Measurements from ENCODE around the gene PLOD2. TPM values are rescaled to one million over a fixed set of nuclear protein-coding genes. Genes with fewer than 3 reads are reported as not detected.

The PLOD2 gene
- total RNA-seq, 1 experiment from 2014 or later, result 158 TPM

GRCh38 chr3:146125951-146126350 is 35.0 kb downstream of the PLOD2 start:
- BruUV-seq (replicated peaks), result no TSS peak
- TF ChIP-seq SIN3A (IDR thresholded peaks at IDR 0.05; ENCODE audit: borderline replicate concordance, insufficient read depth, low read depth, low read length) (no peak), CTCF (IDR thresholded peaks at IDR 0.05) (no peak), TCF7L2 (IDR thresholded peaks at IDR 0.05; ENCODE audit: low read depth, low read length) (no peak), POLR2AphosphoS5 (IDR thresholded peaks at IDR 0.05; ENCODE audit: low read depth, low read length) (no peak), REST (IDR thresholded peaks at IDR 0.05; ENCODE audit: insufficient read depth in 1 of 2, low read depth in 2 of 2, low read length in 1 of 2) (no peak)
- Histone ChIP-seq H3K27ac (ENCODE audit: low read length) (no peak overlapping the region), H3K27me3 (ENCODE audit: control insufficient read depth, insufficient read depth, low read length) (no peaks in the 10 kb centered on the region), H3K36me3 (ENCODE audit: control insufficient read depth, insufficient read depth, low read length) (no peaks in the 10 kb centered on the region; the same call in 1 of the 2 replicates), H3K9me3 (ENCODE audit: control insufficient read depth, insufficient read depth, low read depth, low read length) (peaks cover 3% of the 10 kb centered on the region; the same call in 1 of the 2 replicates), H3K4me3 (ENCODE audit: low read depth in 2 of 2, low read length in 2 of 2) (no peak overlapping the region), H3K4me1 (ENCODE audit: control insufficient read depth, insufficient read depth, low read length) (no peaks in the 10 kb centered on the region)
- in situ Hi-C loops (cut with HindIII; ENCODE audit: low pct_unique_long_range_greater_than_20kb, low sequenced_read_pairs), result no loop called here
- POLR2A ChIA-PET, result no interaction called here
- no peak for ATAC-seq
- DNase-seq (ENCODE audit: low read depth, low spot score), result peak; percentile 47
- intact Hi-C loops (cut with micrococcal nuclease; ENCODE audit: unreplicated experiment), result no loop called here
- CTCF ChIA-PET, result no interaction called here

GRCh38 chr3:146124126-146124801 is 36.7 kb downstream of the PLOD2 start:
- in situ Hi-C loops (cut with HindIII; ENCODE audit: low pct_unique_long_range_greater_than_20kb, low sequenced_read_pairs), result no loop called here
- no peak for TF ChIP-seq TCF7L2 (IDR thresholded peaks at IDR 0.05; ENCODE audit: low read depth, low read length)
- no peak for TF ChIP-seq CTCF (IDR thresholded peaks at IDR 0.05)
- no peak for TF ChIP-seq SIN3A (IDR thresholded peaks at IDR 0.05; ENCODE audit: borderline replicate concordance, insufficient read depth, low read depth, low read length)
- TF ChIP-seq REST (IDR thresholded peaks at IDR 0.05; ENCODE audit: insufficient read depth in 1 of 2, low read depth in 2 of 2, low read length in 1 of 2), result no peak
- no peak for TF ChIP-seq POLR2AphosphoS5 (IDR thresholded peaks at IDR 0.05; ENCODE audit: low read depth, low read length)
- Histone ChIP-seq H3K4me3 (ENCODE audit: low read depth in 2 of 2, low read length in 2 of 2) (no peak overlapping the region), H3K27me3 (ENCODE audit: control insufficient read depth, insufficient read depth, low read length) (no peaks in the 10 kb centered on the region), H3K36me3 (ENCODE audit: control insufficient read depth, insufficient read depth, low read length) (no peaks in the 10 kb centered on the region; the same call in 1 of the 2 replicates), H3K9me3 (ENCODE audit: control insufficient read depth, insufficient read depth, low read depth, low read length) (peaks cover 3% of the 10 kb centered on the region; the same call in 1 of the 2 replicates), H3K4me1 (ENCODE audit: control insufficient read depth, insufficient read depth, low read length) (no peaks in the 10 kb centered on the region), H3K27ac (ENCODE audit: low read length) (no peak overlapping the region)
- intact Hi-C loops (cut with micrococcal nuclease; ENCODE audit: unreplicated experiment), result no loop called here
- CTCF ChIA-PET, result interaction anchor here (0.6 kb wide), 1 partner anchor 79 kb away, joined by 3 read pairs; no protein-coding TSS in a partner anchor
- ATAC-seq (no peak), DNase-seq (ENCODE audit: low read depth, low spot score) (no peak)
- POLR2A ChIA-PET, result no interaction called here
- BruUV-seq (replicated peaks), result no TSS peak

Measured in Panc1 (cell line).